Naive thymus-derived CD4-positive, alpha-beta T cell (primary cell): Measurements from ENCODE around the gene DNAJA4. TPM values are rescaled to one million over a fixed set of nuclear protein-coding genes. Genes with fewer than 3 reads are reported as not detected.

ENCODE experiments used
- ATAC-seq: fragments of 150-1000 bp; cut with Tn5 transposase; 2 replicates; pipeline ENCODE4 v1.10.0; 2021; ENCODE audit warnings: mild to moderate bottlenecking, moderate library complexity
- CTCF ChIA-PET: fragments of 350-600 bp; sonication (Branson Sonifier 250); formaldehyde crosslinking; loops from one replicate; lab custom pipeline; 2021; ENCODE audit warnings: antibody characterized with exemption; lab: Charles Lee
- POLR2A ChIA-PET: fragments of 350-600 bp; sonication (Branson Sonifier 250); formaldehyde crosslinking; loops from one replicate; lab custom pipeline; 2021; ENCODE audit warnings: antibody characterized with exemption, inconsistent platforms; lab: Charles Lee
- DNase-seq, 9 donors: peaks; one replicate each; pipeline versions ENCODE4 v3.0.0 to v3.0.0-alpha.2; 2020 to 2022; ENCODE audit warnings: mixed read lengths in 1 of 9
- H3K27ac ChIP-seq: one replicate; pipeline ENCODE4 v1.7.0; 2013; ENCODE audit warnings: mild to moderate bottlenecking, low read depth, low read length, moderate library complexity
- H3K27me3 ChIP-seq, 2 donors: one replicate each; pipeline ENCODE4 v1.7.0; 2013; ENCODE audit warnings: low read length in 2 of 2, mild to moderate bottlenecking in 2 of 2, moderate library complexity in 2 of 2; ENCODE audit not compliant: control insufficient read depth in 2 of 2, insufficient read depth in 2 of 2
- H3K36me3 ChIP-seq, 3 experiments: 1 replicate in 2 of 3; 2 replicates in 1 of 3; pipeline ENCODE4 v1.7.0; 2013; ENCODE audit warnings: low read length in 3 of 3, mild to moderate bottlenecking in 3 of 3, moderate library complexity in 1 of 3; ENCODE audit not compliant: insufficient read depth in 3 of 3, control insufficient read depth in 2 of 3
- H3K4me1 ChIP-seq, 2 donors: one replicate each; pipeline ENCODE4 v1.7.0; 2013; ENCODE audit warnings: low read length in 2 of 2, mild to moderate bottlenecking in 2 of 2, moderate library complexity in 1 of 2; ENCODE audit not compliant: control insufficient read depth in 2 of 2, insufficient read depth in 2 of 2
- H3K4me3 ChIP-seq: 2 replicates; pipeline ENCODE4 v1.7.0; 2013; ENCODE audit warnings: mild to moderate bottlenecking, low read length
- H3K9me3 ChIP-seq, 3 experiments: 1 replicate in 2 of 3; 2 replicates in 1 of 3; pipeline ENCODE4 v1.7.0; 2013; ENCODE audit warnings: low read length in 3 of 3; ENCODE audit not compliant: control insufficient read depth in 2 of 3
- H3K27ac Mint-ChIP-seq, 9 donors: one replicate each; pipeline ENCODE4 v1.8.0; 2020 to 2022; ENCODE audit warnings: mixed read lengths in 9 of 9, mild to moderate bottlenecking in 8 of 9, moderate library complexity in 5 of 9, inconsistent platforms in 2 of 9
- H3K27me3 Mint-ChIP-seq, 5 donors: one replicate each; pipeline ENCODE4 v1.8.0; 2021 to 2022; ENCODE audit warnings: mixed read lengths in 5 of 5, mild to moderate bottlenecking in 1 of 5
- H3K36me3 Mint-ChIP-seq, 5 donors: one replicate each; pipeline ENCODE4 v1.8.0; 2020 to 2022; ENCODE audit warnings: mixed read lengths in 5 of 5, mild to moderate bottlenecking in 3 of 5, inconsistent platforms in 1 of 5
- H3K4me1 Mint-ChIP-seq, 7 donors: one replicate each; pipeline ENCODE4 v1.8.0; 2020 to 2022; ENCODE audit warnings: mixed read lengths in 7 of 7, mild to moderate bottlenecking in 3 of 7, inconsistent platforms in 1 of 7
- H3K4me3 Mint-ChIP-seq, 10 donors: one replicate each; pipeline ENCODE4 v1.8.0; 2020 to 2022; ENCODE audit warnings: mild to moderate bottlenecking in 10 of 10, mixed read lengths in 10 of 10, moderate library complexity in 6 of 10, inconsistent platforms in 2 of 10
- H3K9me3 Mint-ChIP-seq, 11 donors: one replicate each; pipeline ENCODE4 v1.8.0; 2020 to 2022; ENCODE audit warnings: mixed read lengths in 11 of 11, mild to moderate bottlenecking in 4 of 11, inconsistent platforms in 1 of 11, moderate library complexity in 1 of 11
- intact Hi-C, 2 donors: fragments of 100-400 bp; cut with micrococcal nuclease; formaldehyde crosslinking; loops; one replicate each; pipeline ENCODE4 v1.15.1; 2023
- polyA plus RNA-seq, 2 donors: library from polyadenylated mRNA; unstranded; fragments of 300-500 nt; fragmentation: Illumina TruSeq; gene quantifications; one replicate each; pipeline ENCODE4 v1.2.3, GENCODE V29; 2021
- total RNA-seq, 6 experiments: library from RNA in 5 of 6; stranded (reverse) in 5 of 6; gene quantifications; 1 replicate in 5 of 6; 2 replicates in 1 of 6; pipeline ENCODE4 v1.2.3 and lab custom pipeline; 2021 to 2026

DNAJA4 gene
- total RNA-seq, result 10 to 100 TPM; 28.3 to 44.7 (median 38.1) TPM
- polyA plus RNA-seq, result 10 to 100 TPM in 1 of 2 donors, 1 to 10 TPM in 1; 9.9 to 18.1 TPM
- total RNA-seq (lab: John Stamatoyannopoulos, UW), result 185 reads per million, percentile 92 among the genes with 10 or more reads in this experiment

GRCh38 chr15:78264304-78265136, at the start of gene DNAJA4:
Gene DNAJA4 (plus strand): TSS chr15:78264562. CDS start chr15:78264764, 202 bp downstream.
- ChIA-PET POLR2A (interaction anchor here (0.7 to 4.5 kb wide), 12 partner anchors 12 to 300 kb away, joined by 3 to 36 read pairs (median 4); partner anchors contain the start of genes IREB2, PSMA4 and SKIC8), CTCF (interaction anchor here (1.2 kb wide), 1 partner anchor 20 kb away, joined by 3 read pairs; no protein-coding TSS in a partner anchor)
- peak; percentile 82 for ATAC-seq
- Histone ChIP-seq H3K36me3 (no peaks in the 10 kb centered on the region), H3K4me3 (peak within 1 kb of the TSS; percentile 74), H3K9me3 (no peaks in the 10 kb centered on the region), H3K27me3 (no peaks in the 10 kb centered on the region), H3K4me1 (peaks cover 13 to 18% of the 10 kb centered on the region in 2 donors), H3K27ac (peak within 1 kb of the TSS; percentile 83)
- H3K36me3 Mint-ChIP-seq, result peaks cover 0 to 2% (median 0%) of the 10 kb centered on the region in 5 donors
- H3K27ac Mint-ChIP-seq, result peak within 1 kb of the TSS; percentile 87 to 96 (median 92)
- peak; percentile 60 to 74 (median 68) for DNase-seq
- no peaks in the 10 kb centered on the region for H3K27me3 Mint-ChIP-seq
- no peaks in the 10 kb centered on the region for H3K9me3 Mint-ChIP-seq
- peak within 1 kb of the TSS; percentile 81 to 94 (median 90) for H3K4me3 Mint-ChIP-seq
- intact Hi-C loops, result loop anchor here (1.0 kb wide), 2 partner anchors 35 to 159 kb away; partner anchors contain the start of gene SKIC8 (in 2 of the 2)
- peaks cover 25 to 48% (median 34%) of the 10 kb centered on the region in 7 donors for H3K4me1 Mint-ChIP-seq

- intact Hi-C loops, result no loop called here
- Histone ChIP-seq H3K36me3 (no peaks in the 10 kb centered on the region), H3K4me1 (no peaks in the 10 kb centered on the region), H3K27me3 (no peaks in the 10 kb centered on the region), H3K4me3 (no peak overlapping the region), H3K9me3 (no peaks in the 10 kb centered on the region), H3K27ac (no peak overlapping the region)
- H3K27me3 Mint-ChIP-seq, result peaks cover 0 to 14% (median 10%) of the 10 kb centered on the region in 5 donors
- ChIA-PET POLR2A (no interaction called here), CTCF (no interaction called here)
- DNase-seq (no peak), ATAC-seq (no peak)
- no peak overlapping the region for H3K4me3 Mint-ChIP-seq
- H3K27ac Mint-ChIP-seq, result no peak overlapping the region
- H3K9me3 Mint-ChIP-seq, result no peaks in the 10 kb centered on the region
- H3K36me3 Mint-ChIP-seq, result no peaks in the 10 kb centered on the region
- H3K4me1 Mint-ChIP-seq, result no peaks in the 10 kb centered on the region
Measured at GRCh38 chr15:78216276-78217104, 47.9 kb upstream of the DNAJA4 start.

GRCh38 chr15:78220713-78221112, 43.6 kb upstream of the DNAJA4 start:
- Mint-ChIP-seq H3K27me3 (peaks cover 0 to 6% (median 0%) of the 10 kb centered on the region in 5 donors), H3K4me3 (no peak overlapping the region), H3K4me1 (peaks cover 0 to under 1% (median 0%) of the 10 kb centered on the region in 7 donors), H3K36me3 (no peaks in the 10 kb centered on the region), H3K27ac (no peak overlapping the region), H3K9me3 (no peaks in the 10 kb centered on the region)
- Histone ChIP-seq H3K27ac (no peak overlapping the region), H3K36me3 (no peaks in the 10 kb centered on the region), H3K4me3 (no peak overlapping the region), H3K27me3 (no peaks in the 10 kb centered on the region), H3K4me1 (peaks cover 0 to 6% of the 10 kb centered on the region in 2 donors), H3K9me3 (no peaks in the 10 kb centered on the region)
- intact Hi-C loops, result no loop called here
- ChIA-PET CTCF (no interaction called here), POLR2A (no interaction called here)
- ATAC-seq (no peak), DNase-seq (no peak)

GRCh38 chr15:78222745-78223395, 41.5 kb upstream of the DNAJA4 start:
- no peak overlapping the region for H3K27ac Mint-ChIP-seq
- peaks cover 0 to 6% (median 0%) of the 10 kb centered on the region in 5 donors for H3K27me3 Mint-ChIP-seq
- ATAC-seq (no peak), DNase-seq (no peak)
- H3K9me3 Mint-ChIP-seq, result no peaks in the 10 kb centered on the region
- Histone ChIP-seq H3K36me3 (no peaks in the 10 kb centered on the region), H3K27ac (no peak overlapping the region), H3K4me1 (peaks cover 0 to 6% of the 10 kb centered on the region in 2 donors), H3K4me3 (no peak overlapping the region), H3K9me3 (no peaks in the 10 kb centered on the region), H3K27me3 (no peaks in the 10 kb centered on the region)
- POLR2A ChIA-PET, result no interaction called here
- intact Hi-C loops, result no loop called here
- CTCF ChIA-PET, result no interaction called here
- no peak overlapping the region for H3K4me3 Mint-ChIP-seq
- H3K4me1 Mint-ChIP-seq, result peaks cover 0 to 2% (median 0%) of the 10 kb centered on the region in 7 donors
- no peaks in the 10 kb centered on the region for H3K36me3 Mint-ChIP-seq

- Mint-ChIP-seq H3K4me3 (no peak overlapping the region), H3K36me3 (no peaks in the 10 kb centered on the region), H3K9me3 (no peaks in the 10 kb centered on the region), H3K27ac (no peak overlapping the region), H3K27me3 (peaks cover 0 to 6% (median 0%) of the 10 kb centered on the region in 5 donors), H3K4me1 (peaks cover 0 to 2% (median 0%) of the 10 kb centered on the region in 7 donors)
- POLR2A ChIA-PET, result no interaction called here
- Histone ChIP-seq H3K27me3 (no peaks in the 10 kb centered on the region), H3K27ac (no peak overlapping the region), H3K4me3 (no peak overlapping the region), H3K9me3 (no peaks in the 10 kb centered on the region), H3K36me3 (no peaks in the 10 kb centered on the region), H3K4me1 (peaks cover 0 to 6% of the 10 kb centered on the region in 2 donors)
- DNase-seq (no peak), ATAC-seq (no peak)
- intact Hi-C loops, result no loop called here
- CTCF ChIA-PET, result no interaction called here
Measured at GRCh38 chr15:78223396-78224022, 40.9 kb upstream of the DNAJA4 start.

- ChIA-PET POLR2A (no interaction called here), CTCF (no interaction called here)
- Mint-ChIP-seq H3K9me3 (no peaks in the 10 kb centered on the region), H3K36me3 (no peaks in the 10 kb centered on the region), H3K27me3 (peaks cover 0 to 8% (median 0%) of the 10 kb centered on the region in 5 donors), H3K27ac (no peak overlapping the region), H3K4me1 (peaks cover 0 to 2% (median 0%) of the 10 kb centered on the region in 7 donors), H3K4me3 (no peak overlapping the region)
- intact Hi-C loops, result no loop called here
- no peak for ATAC-seq
- no peaks in the 10 kb centered on the region for H3K36me3 ChIP-seq
- DNase-seq, result no peak
- no peaks in the 10 kb centered on the region for H3K27me3 ChIP-seq
- H3K9me3 ChIP-seq, result no peaks in the 10 kb centered on the region
- H3K27ac ChIP-seq, result no peak overlapping the region
- no peak overlapping the region for H3K4me3 ChIP-seq
- H3K4me1 ChIP-seq, result peaks cover 0 to 6% of the 10 kb centered on the region in 2 donors
Measured at GRCh38 chr15:78224023-78224411, 40.3 kb upstream of the DNAJA4 start.
